PC-3 (cell line): ENCODE data around the gene SLC25A28. TPM values are rescaled to one million over a fixed set of nuclear protein-coding genes. Genes with fewer than 3 reads are reported as not detected.

Experiments used
- ATAC-seq: fragments of 200-7000 bp; cut with Tn5 transposase; 2 replicates; pipeline ENCODE4 v1.9.1; 2020; ENCODE audit warnings: mild to moderate bottlenecking, moderate library complexity
- BruUV-seq: library from RNA; stranded (reverse); fragments of 400-500 nt; replicated peaks from 2 replicates; lab custom pipeline; 2021; lab: Mats Ljungman, UMichigan
- CTCF ChIA-PET: fragments of 300-600 bp; sonication (Branson Sonifier 250); formaldehyde crosslinking; loops from one replicate; lab custom pipeline; 2022; ENCODE audit warnings: antibody characterized with exemption; lab: Charles Lee
- POLR2A ChIA-PET: fragments of 300-600 bp; sonication (Branson Sonifier 250); formaldehyde crosslinking; loops from one replicate; lab custom pipeline; 2022; ENCODE audit warnings: antibody characterized with exemption; ENCODE audit not compliant: unreplicated experiment; lab: Charles Lee
- DNase-seq: peaks from one replicate; pipeline ENCODE4 v3.0.0-alpha.2; 2015
- H2AFZ ChIP-seq: fragments of 300-600 bp; sonication (generic); 2 replicates; pipeline ENCODE4 v1.6.0; 2016; ENCODE audit warnings: antibody characterized with exemption, low read length
- H3F3A ChIP-seq: fragments of 300-600 bp; sonication (generic); one replicate; pipeline ENCODE4 v1.6.0; 2017; ENCODE audit warnings: antibody characterized with exemption, low read length, control low read depth, mild to moderate bottlenecking; ENCODE audit not compliant: unreplicated experiment
- H3K27ac ChIP-seq: fragments of 300-600 bp; sonication (generic); 2 replicates; pipeline ENCODE4 v1.5.1; 2016; ENCODE audit warnings: mild to moderate bottlenecking, low read length
- H3K27me3 ChIP-seq: fragments of 300-600 bp; sonication (generic); 2 replicates; pipeline ENCODE4 v1.6.1; 2016; ENCODE audit warnings: low read length, mixed read lengths
- H3K36me3 ChIP-seq: fragments of 300-600 bp; sonication (generic); 2 replicates; pipeline ENCODE4 v1.6.1; 2016; ENCODE audit warnings: low read depth, mixed run types, low read length, mixed read lengths
- H3K4me1 ChIP-seq: fragments of 300-600 bp; sonication (generic); 2 replicates; pipeline ENCODE4 v1.5.1; 2016; ENCODE audit warnings: low read length; ENCODE audit not compliant: insufficient read depth
- H3K4me2 ChIP-seq: fragments of 300-600 bp; sonication (generic); 2 replicates; pipeline ENCODE4 v1.6.0; 2016; ENCODE audit warnings: low read length
- H3K4me3 ChIP-seq: fragments of 300-600 bp; sonication (generic); 2 replicates; pipeline ENCODE4 v1.5.1; 2016; ENCODE audit warnings: mild to moderate bottlenecking, low read length, mixed read lengths
- H3K79me2 ChIP-seq: fragments of 300-600 bp; sonication (generic); 2 replicates; pipeline ENCODE4 v1.6.1; 2017; ENCODE audit warnings: low read length, mixed read lengths
- H3K9ac ChIP-seq: fragments of 300-600 bp; sonication (generic); 2 replicates; pipeline ENCODE4 v1.6.0; 2016; ENCODE audit warnings: mild to moderate bottlenecking, low read length
- H3K9me2 ChIP-seq: fragments of 300-600 bp; sonication (generic); replicated peaks from 2 replicates; pipeline ENCODE4 v1.6.1; 2016; ENCODE audit warnings: mixed run types, low read length, mixed read lengths
- H3K9me3 ChIP-seq: fragments of 300-600 bp; sonication (generic); 2 replicates; pipeline ENCODE4 v1.6.1; 2016; ENCODE audit warnings: low read length, mixed read lengths
- H4K20me1 ChIP-seq: fragments of 300-600 bp; sonication (generic); 2 replicates; pipeline ENCODE4 v1.6.1; 2016; ENCODE audit warnings: low read length, mixed read lengths
- EZH2 ChIP-seq: fragments of 300-600 bp; sonication (generic); IDR thresholded peaks from one replicate; pipeline ENCODE4 v1.6.1; 2017; ENCODE audit warnings: antibody characterized with exemption, mild to moderate bottlenecking, low read length; ENCODE audit not compliant: unreplicated experiment
- EZH2phosphoT487 ChIP-seq: fragments of 300-600 bp; sonication (generic); IDR thresholded peaks from 2 replicates; pipeline ENCODE4 v1.6.1; 2018; ENCODE audit warnings: mild to moderate bottlenecking, antibody characterized with exemption, low read length, borderline replicate concordance
- intact Hi-C: fragments of 100-400 bp; cut with micrococcal nuclease; formaldehyde crosslinking; loops from 2 replicates; pipeline ENCODE4 v1.9.0; 2023
- total RNA-seq: library from RNA; depleted of rRNA; stranded (reverse); fragments of >200 nt; gene quantifications from 2 replicates; pipeline ENCODE4 v1.2.3, GENCODE V29; 2014
- TF ChIP-seq, protein P1 (sequence below): fragments of 300-600 bp; sonication (generic); conservative IDR thresholded peaks from 2 replicates; pipeline ENCODE4 v1.5.1; 2017; ENCODE audit warnings: antibody characterized with exemption, low read depth, mild to moderate bottlenecking, low read length

Gene SLC25A28
- total RNA-seq, 1 experiment from 2014 or later: 14.2 TPM

DNA sequence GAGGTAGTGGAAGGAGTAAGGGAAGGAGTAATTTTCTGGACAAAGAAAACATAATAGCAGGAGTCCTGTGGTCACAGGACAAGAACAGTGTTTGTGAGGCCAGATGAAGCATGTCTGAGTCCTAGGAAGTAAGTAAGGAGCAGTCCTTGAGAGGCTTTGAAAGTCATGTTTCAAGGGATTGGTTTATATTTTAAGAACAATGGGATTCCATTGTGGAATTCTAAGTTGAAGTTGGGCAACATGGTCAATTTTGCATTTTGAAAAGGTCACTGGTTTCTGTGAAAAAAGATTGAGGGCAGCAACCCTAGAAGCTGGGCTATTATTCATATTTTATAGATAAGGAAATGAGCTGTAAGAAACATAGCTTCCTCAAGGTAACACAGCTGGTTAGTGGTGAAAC lies 10.8 kb upstream of the SLC25A28 start:
- no peak; the same call in 1 of the 2 replicates for ATAC-seq
- intact Hi-C loops: loop anchor here (1.0 kb wide), 2 partner anchors 52 to 80 kb away; no protein-coding TSS in a partner anchor
- no peak overlapping the region for H3K4me3 ChIP-seq
- no peaks in the 10 kb centered on the region for H3K9me3 ChIP-seq
- POLR2A ChIA-PET: no interaction called here
- H3K79me2 ChIP-seq: no peaks in the 10 kb centered on the region
- no peaks in the 10 kb centered on the region for H3F3A ChIP-seq
- CTCF ChIA-PET: interaction anchor here (0.6 to 1.6 kb wide), 4 partner anchors 10 to 81 kb away, joined by 3 read pairs; no protein-coding TSS in a partner anchor
- no peaks in the 10 kb centered on the region for H3K36me3 ChIP-seq
- H3K4me1 ChIP-seq: no peaks in the 10 kb centered on the region
- H3K27ac ChIP-seq: no peak overlapping the region
- no peak overlapping the region for H3K4me2 ChIP-seq
- H3K9ac ChIP-seq: no peak overlapping the region
- no peaks in the 10 kb centered on the region for H3K27me3 ChIP-seq
- no peak for DNase-seq
- no TSS peak for BruUV-seq
- TF ChIP-seq EZH2phosphoT487 (no peak), EZH2 (no peak)
- TF ChIP-seq, protein P1, sequence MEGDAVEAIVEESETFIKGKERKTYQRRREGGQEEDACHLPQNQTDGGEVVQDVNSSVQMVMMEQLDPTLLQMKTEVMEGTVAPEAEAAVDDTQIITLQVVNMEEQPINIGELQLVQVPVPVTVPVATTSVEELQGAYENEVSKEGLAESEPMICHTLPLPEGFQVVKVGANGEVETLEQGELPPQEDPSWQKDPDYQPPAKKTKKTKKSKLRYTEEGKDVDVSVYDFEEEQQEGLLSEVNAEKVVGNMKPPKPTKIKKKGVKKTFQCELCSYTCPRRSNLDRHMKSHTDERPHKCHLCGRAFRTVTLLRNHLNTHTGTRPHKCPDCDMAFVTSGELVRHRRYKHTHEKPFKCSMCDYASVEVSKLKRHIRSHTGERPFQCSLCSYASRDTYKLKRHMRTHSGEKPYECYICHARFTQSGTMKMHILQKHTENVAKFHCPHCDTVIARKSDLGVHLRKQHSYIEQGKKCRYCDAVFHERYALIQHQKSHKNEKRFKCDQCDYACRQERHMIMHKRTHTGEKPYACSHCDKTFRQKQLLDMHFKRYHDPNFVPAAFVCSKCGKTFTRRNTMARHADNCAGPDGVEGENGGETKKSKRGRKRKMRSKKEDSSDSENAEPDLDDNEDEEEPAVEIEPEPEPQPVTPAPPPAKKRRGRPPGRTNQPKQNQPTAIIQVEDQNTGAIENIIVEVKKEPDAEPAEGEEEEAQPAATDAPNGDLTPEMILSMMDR: no peak
- no peaks in the 10 kb centered on the region for H4K20me1 ChIP-seq
- H2AFZ ChIP-seq: no peak overlapping the region
- no peaks in the 10 kb centered on the region for H3K9me2 ChIP-seq

DNA sequence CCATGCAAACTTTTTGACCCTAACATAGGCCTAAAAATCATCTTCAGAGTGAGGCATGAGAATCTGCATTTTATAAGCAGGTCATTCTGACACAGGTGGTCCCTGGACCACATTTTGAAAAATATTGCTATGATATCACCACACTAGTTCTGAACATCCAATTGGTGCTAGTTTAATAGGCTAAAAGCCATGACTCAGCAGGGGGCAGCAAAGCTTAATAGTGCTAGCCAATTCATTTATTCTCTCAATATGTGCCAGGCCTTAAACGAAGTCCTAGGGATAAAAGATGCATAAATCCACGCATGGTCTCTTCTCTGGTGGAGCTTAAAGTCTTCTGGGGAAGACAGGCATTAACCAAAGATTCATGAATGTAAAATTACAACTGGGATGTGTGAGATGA lies 10.2 kb upstream of the SLC25A28 start:
- intact Hi-C loops: loop anchor here (1.0 kb wide), 2 partner anchors 53 to 81 kb away; no protein-coding TSS in a partner anchor
- TF ChIP-seq, protein P1: peak; percentile 64
- TF ChIP-seq EZH2: no peak
- no peaks in the 10 kb centered on the region for H3K9me2 ChIP-seq
- no peaks in the 10 kb centered on the region for H3K9me3 ChIP-seq
- no TSS peak for BruUV-seq
- ATAC-seq (peak; percentile 77), DNase-seq (peak; percentile 53)
- no peak overlapping the region for H3K27ac ChIP-seq
- H3K36me3 ChIP-seq: no peaks in the 10 kb centered on the region
- H4K20me1 ChIP-seq: no peaks in the 10 kb centered on the region
- CTCF ChIA-PET: interaction anchor here (1.6 kb wide), 1 partner anchor 9 kb away, joined by 3 read pairs; no protein-coding TSS in a partner anchor
- H2AFZ ChIP-seq: no peak overlapping the region
- H3K4me1 ChIP-seq: no peaks in the 10 kb centered on the region
- H3K4me3 ChIP-seq: no peak overlapping the region
- no peaks in the 10 kb centered on the region for H3F3A ChIP-seq
- H3K4me2 ChIP-seq: no peak overlapping the region
- POLR2A ChIA-PET: no interaction called here
- H3K27me3 ChIP-seq: no peaks in the 10 kb centered on the region
- H3K79me2 ChIP-seq: no peaks in the 10 kb centered on the region
- no peak overlapping the region for H3K9ac ChIP-seq

DNA sequence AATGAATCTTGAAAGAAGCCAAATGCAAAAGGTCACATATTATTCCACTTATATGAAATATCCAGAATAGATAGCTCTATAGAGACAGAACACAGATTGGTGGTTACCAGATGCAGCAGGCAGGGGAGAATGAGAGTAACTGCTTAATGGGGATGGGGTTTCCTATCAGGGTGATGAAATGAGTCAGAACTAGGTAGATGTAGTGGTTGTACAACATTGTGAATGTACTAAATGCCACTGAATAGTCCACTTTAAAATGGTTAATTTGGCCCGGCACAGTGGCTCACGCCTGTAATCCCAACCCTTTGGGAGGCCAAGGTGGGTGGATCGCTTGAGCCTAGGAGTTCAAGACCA lies 9.4 kb upstream of the SLC25A28 start:
- no peaks in the 10 kb centered on the region for H3F3A ChIP-seq
- TF ChIP-seq, protein P1: no peak
- TF ChIP-seq EZH2 (no peak), EZH2phosphoT487 (no peak)
- H3K4me1 ChIP-seq: no peaks in the 10 kb centered on the region
- no peaks in the 10 kb centered on the region for H3K9me2 ChIP-seq
- no peak for DNase-seq
- H3K27ac ChIP-seq: no peak overlapping the region
- no peaks in the 10 kb centered on the region for H3K79me2 ChIP-seq
- no peak for ATAC-seq
- H3K27me3 ChIP-seq: no peaks in the 10 kb centered on the region
- POLR2A ChIA-PET: no interaction called here
- H4K20me1 ChIP-seq: no peaks in the 10 kb centered on the region
- BruUV-seq: no TSS peak
- intact Hi-C loops: no loop called here
- CTCF ChIA-PET: no interaction called here
- no peaks in the 10 kb centered on the region for H3K36me3 ChIP-seq
- H3K4me3 ChIP-seq: no peak overlapping the region
- no peaks in the 10 kb centered on the region for H3K9me3 ChIP-seq
- no peak overlapping the region for H3K9ac ChIP-seq
- no peak overlapping the region for H3K4me2 ChIP-seq
- H2AFZ ChIP-seq: no peak overlapping the region
